Liver (tissue), 9 donors: ENCODE results near the gene ALDH9A1. TPM values are rescaled to one million over a fixed set of nuclear protein-coding genes. Genes with fewer than 3 reads are reported as not detected.

Experiments
- DNase-seq: peaks from one replicate; pipeline ENCODE4 v3.0.0-alpha.2; 2017; ENCODE audit warnings: low spot score
- H3K27ac ChIP-seq, 2 donors: one replicate each; pipeline ENCODE4 v1.7.0; 2013; ENCODE audit warnings: inconsistent platforms in 2 of 2, low read length in 2 of 2, control low read depth in 1 of 2, low read depth in 1 of 2, mild to moderate bottlenecking in 1 of 2
- H3K27me3 ChIP-seq, 4 donors: one replicate each; pipeline versions ENCODE4 v1.6.1 to v1.7.0; 2013; ENCODE audit warnings: low read length in 3 of 4, inconsistent platforms in 1 of 4, mild to moderate bottlenecking in 1 of 4, moderate library complexity in 1 of 4; ENCODE audit not compliant: control insufficient read depth in 4 of 4, insufficient read depth in 4 of 4
- H3K36me3 ChIP-seq, 4 donors: one replicate each; pipeline versions ENCODE4 v1.6.1 to v1.7.0; 2013; ENCODE audit warnings: low read length in 3 of 4, mild to moderate bottlenecking in 3 of 4, low read depth in 1 of 4, moderate library complexity in 1 of 4; ENCODE audit not compliant: control insufficient read depth in 4 of 4, insufficient read depth in 3 of 4
- H3K4me1 ChIP-seq, 4 donors: one replicate each; pipeline versions ENCODE4 v1.6.1 to v1.7.0; 2013; ENCODE audit warnings: low read length in 3 of 4, mild to moderate bottlenecking in 3 of 4, moderate library complexity in 1 of 4; ENCODE audit not compliant: control insufficient read depth in 4 of 4, insufficient read depth in 4 of 4
- H3K4me3 ChIP-seq, 3 donors: one replicate each; pipeline versions ENCODE4 v1.6.1 to v1.7.0; 2013; ENCODE audit warnings: low read length in 3 of 3, control low read depth in 1 of 3, low read depth in 1 of 3, mild to moderate bottlenecking in 1 of 3
- H3K9ac ChIP-seq, 2 donors: one replicate each; pipeline ENCODE4 v1.7.0; 2013; ENCODE audit warnings: low read length in 2 of 2, mild to moderate bottlenecking in 2 of 2, moderate library complexity in 2 of 2, control low read depth in 1 of 2, low read depth in 1 of 2
- H3K9me3 ChIP-seq, 4 donors: one replicate each; pipeline versions ENCODE4 v1.6.1 to v1.7.0; 2013; ENCODE audit warnings: low read length in 3 of 4; ENCODE audit not compliant: control insufficient read depth in 4 of 4
- ATF3 ChIP-seq: IDR thresholded peaks from 2 replicates; pipeline ENCODE4 v1.6.1; 2016; ENCODE audit warnings: antibody characterized with exemption
- CTCF ChIP-seq: fragments of 150-350 bp; IDR thresholded peaks from 2 replicates; pipeline ENCODE4 v1.5.1; 2017; ENCODE audit warnings: improper control_type of control experiment, low read depth, low read length; ENCODE audit not compliant: missing input control
- EGR1 ChIP-seq, 2 donors: IDR thresholded peaks; 2 replicates each; pipeline ENCODE4 v1.6.1; 2016 to 2018; ENCODE audit warnings: antibody characterized with exemption in 2 of 2, low read depth in 2 of 2
- FOXA1 ChIP-seq: IDR thresholded peaks from 2 replicates; pipeline ENCODE4 v1.6.1; 2016; ENCODE audit warnings: antibody characterized with exemption
- FOXA2 ChIP-seq: IDR thresholded peaks from 2 replicates; pipeline ENCODE4 v1.6.1; 2016; ENCODE audit warnings: antibody characterized with exemption
- GABPA ChIP-seq, 2 donors: IDR thresholded peaks in 1 of 2; conservative IDR thresholded peaks in 1 of 2; 2 replicates each; pipeline ENCODE4 v1.6.1; 2016; ENCODE audit warnings: antibody characterized with exemption in 2 of 2, mild to moderate bottlenecking in 1 of 2, moderate library complexity in 1 of 2
- HNF4A ChIP-seq, 2 donors: conservative IDR thresholded peaks; 2 replicates each; pipeline ENCODE4 v1.6.1; 2016; ENCODE audit warnings: antibody characterized with exemption in 2 of 2, mild to moderate bottlenecking in 2 of 2
- HNF4G ChIP-seq: IDR thresholded peaks from 2 replicates; pipeline ENCODE4 v1.6.1; 2016; ENCODE audit warnings: antibody characterized with exemption
- JUND ChIP-seq, 2 donors: IDR thresholded peaks; 2 replicates each; pipeline ENCODE4 v1.6.1; 2016; ENCODE audit warnings: antibody characterized with exemption in 2 of 2
- NR2F2 ChIP-seq: IDR thresholded peaks from 2 replicates; pipeline ENCODE4 v1.6.1; 2016; ENCODE audit warnings: antibody characterized with exemption
- RAD21 ChIP-seq, 2 donors: IDR thresholded peaks; 2 replicates each; pipeline ENCODE4 v1.6.1; 2016; ENCODE audit warnings: antibody characterized with exemption in 2 of 2, mild to moderate bottlenecking in 2 of 2
- REST ChIP-seq: IDR thresholded peaks from 2 replicates; pipeline ENCODE4 v1.6.1; 2016; ENCODE audit warnings: antibody characterized with exemption, mild to moderate bottlenecking
- RXRA ChIP-seq, 2 donors: IDR thresholded peaks; 2 replicates each; pipeline ENCODE4 v1.6.1; 2017 to 2018; ENCODE audit warnings: antibody characterized with exemption in 2 of 2, mild to moderate bottlenecking in 1 of 2
- SP1 ChIP-seq: IDR thresholded peaks from 2 replicates; pipeline ENCODE4 v1.6.1; 2018; ENCODE audit warnings: antibody characterized with exemption, mild to moderate bottlenecking
- TAF1 ChIP-seq: conservative IDR thresholded peaks from 2 replicates; pipeline ENCODE4 v1.6.1; 2016; ENCODE audit warnings: antibody characterized with exemption, mild to moderate bottlenecking
- YY1 ChIP-seq: IDR thresholded peaks from 2 replicates; pipeline ENCODE4 v1.6.1; 2016; ENCODE audit warnings: antibody characterized with exemption, mild to moderate bottlenecking
- WGBS: extraction: QIAGEN DNeasy Blood & Tissue Kit; methylation state at CpG from one replicate; pipeline ENCODE4 v1.1.7; 2013; 5-methylcytosine and 5-hydroxymethylcytosine counted together
- polyA plus RNA-seq, 2 donors: library from polyadenylated mRNA; stranded (reverse) in 1 of 2; unstranded in 1 of 2; fragments of 200-250 nt in 1 of 2; fragments of >200 nt in 1 of 2; fragmentation: Nextera tagmentation in 1 of 2; extraction: Ambion mirVana in 1 of 2; gene quantifications; one replicate each; pipeline versions ENCODE4 v1.2.1 to v1.2.3, GENCODE V29; 2013 to 2015
- total RNA-seq, 2 donors: library from RNA; depleted of rRNA; stranded (reverse); fragments of >200 nt; gene quantifications; one replicate each; pipeline ENCODE4 v1.2.3, GENCODE V29; 2014
- TF ChIP-seq, protein P1 (sequence below): IDR thresholded peaks from 2 replicates; pipeline ENCODE4 v1.6.1; 2016; ENCODE audit warnings: antibody characterized with exemption
- TF ChIP-seq, protein P2 (sequence below): IDR thresholded peaks from 2 replicates; pipeline ENCODE4 v1.6.1; 2016; ENCODE audit warnings: antibody characterized with exemption
- donor health status: healthy.
- donor health status: healthy.
- donor health status: healthy.
- donor health status: healthy.
- donor health status: healthy.

The ALDH9A1 gene
- total and polyA plus RNA-seq, 4 donors, result 42.8 to 93.4 (median 79.8) TPM

GRCh38 chr1:165635329-165635728 is 63.0 kb downstream of the ALDH9A1 start:
- TF ChIP-seq RXRA (IDR thresholded peaks at IDR 0.05) (peak; percentile 11 to 60), NR2F2 (no peak), JUND (IDR thresholded peaks at IDR 0.05) (no peak), YY1 (peak; percentile 25), SP1 (no peak), FOXA1 (no peak), ATF3 (no peak), FOXA2 (no peak), EGR1 (IDR thresholded peaks at IDR 0.05; ENCODE audit: low read depth in 2 of 2) (no peak), HNF4G (no peak), CTCF (no peak), HNF4A (conservative IDR thresholded peaks at IDR 0.05) (peak; percentile 5 to 43), TAF1 (no peak), RAD21 (IDR thresholded peaks at IDR 0.05) (no peak), GABPA (IDR thresholded peaks at IDR 0.05 in 1 of 2, conservative IDR thresholded peaks at IDR 0.05 in 1 of 2) (no peak), REST (no peak)
- TF ChIP-seq, protein P1, sequence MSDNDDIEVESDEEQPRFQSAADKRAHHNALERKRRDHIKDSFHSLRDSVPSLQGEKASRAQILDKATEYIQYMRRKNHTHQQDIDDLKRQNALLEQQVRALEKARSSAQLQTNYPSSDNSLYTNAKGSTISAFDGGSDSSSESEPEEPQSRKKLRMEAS, result no peak
- TF ChIP-seq, protein P2, sequence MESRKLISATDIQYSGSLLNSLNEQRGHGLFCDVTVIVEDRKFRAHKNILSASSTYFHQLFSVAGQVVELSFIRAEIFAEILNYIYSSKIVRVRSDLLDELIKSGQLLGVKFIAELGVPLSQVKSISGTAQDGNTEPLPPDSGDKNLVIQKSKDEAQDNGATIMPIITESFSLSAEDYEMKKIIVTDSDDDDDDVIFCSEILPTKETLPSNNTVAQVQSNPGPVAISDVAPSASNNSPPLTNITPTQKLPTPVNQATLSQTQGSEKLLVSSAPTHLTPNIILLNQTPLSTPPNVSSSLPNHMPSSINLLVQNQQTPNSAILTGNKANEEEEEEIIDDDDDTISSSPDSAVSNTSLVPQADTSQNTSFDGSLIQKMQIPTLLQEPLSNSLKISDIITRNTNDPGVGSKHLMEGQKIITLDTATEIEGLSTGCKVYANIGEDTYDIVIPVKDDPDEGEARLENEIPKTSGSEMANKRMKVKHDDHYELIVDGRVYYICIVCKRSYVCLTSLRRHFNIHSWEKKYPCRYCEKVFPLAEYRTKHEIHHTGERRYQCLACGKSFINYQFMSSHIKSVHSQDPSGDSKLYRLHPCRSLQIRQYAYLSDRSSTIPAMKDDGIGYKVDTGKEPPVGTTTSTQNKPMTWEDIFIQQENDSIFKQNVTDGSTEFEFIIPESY, result no peak
- DNase-seq, result no peak
- H3K9me3 ChIP-seq, result no peaks in the 10 kb centered on the region
- no peak overlapping the region for H3K9ac ChIP-seq
- H3K27ac ChIP-seq, result no peak overlapping the region
- no peaks in the 10 kb centered on the region for H3K36me3 ChIP-seq
- H3K4me1 ChIP-seq, result peaks cover 9 to 45% (median 41%) of the 10 kb centered on the region in 4 donors
- H3K27me3 ChIP-seq, result no peaks in the 10 kb centered on the region
- H3K4me3 ChIP-seq, result no peak overlapping the region
- 30% methylated on average over 2 of the region's 2 CpGs for WGBS
